HG03196 (cell line): Measurements from ENCODE around the gene PCDHGA7.
"Not testable (repeated sequence)": the region's sequence is repeated elsewhere in the genome, so short reads cannot be mapped to it uniquely, and the experiment has no call there.

Experiments used
- ATAC-seq: cut with Tn5 transposase; IDR thresholded peaks from one replicate; pipeline ENCODE4 v1.9.1; 2021; ENCODE audit not compliant: unreplicated experiment

The PCDHGA7 gene

DNA sequence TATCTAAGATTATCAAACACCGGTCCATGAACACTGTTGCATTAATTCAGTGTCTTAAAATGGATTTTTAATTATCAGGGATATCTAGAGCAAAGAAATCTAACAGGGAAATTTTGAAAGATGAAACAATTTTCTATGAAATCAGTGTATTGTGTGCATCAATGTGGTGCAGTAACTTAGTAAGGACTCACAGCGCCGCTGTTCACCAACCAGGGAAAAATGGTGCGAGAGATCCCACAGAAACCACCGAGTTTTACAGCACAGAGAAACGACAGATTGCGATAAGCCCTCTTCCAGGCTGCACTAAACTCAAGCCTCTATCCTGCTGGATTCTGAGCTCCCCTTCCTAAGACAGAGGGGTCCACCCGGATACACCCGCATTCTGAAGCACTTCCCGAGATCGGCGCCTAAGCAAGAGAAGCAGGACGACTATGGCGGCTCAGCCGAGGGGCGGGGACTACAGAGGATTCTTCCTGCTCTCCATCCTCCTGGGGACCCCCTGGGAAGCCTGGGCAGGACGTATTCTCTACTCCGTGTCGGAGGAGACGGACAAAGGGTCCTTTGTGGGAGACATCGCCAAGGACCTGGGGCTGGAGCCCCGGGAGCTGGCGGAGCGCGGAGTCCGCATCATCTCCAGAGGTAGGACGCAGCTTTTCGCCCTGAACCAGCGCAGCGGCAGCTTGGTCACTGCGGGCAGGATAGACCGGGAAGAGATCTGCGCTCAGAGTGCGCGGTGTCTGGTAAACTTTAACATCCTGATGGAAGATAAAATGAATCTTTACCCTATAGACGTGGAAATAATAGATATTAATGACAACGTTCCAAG lies at the start of gene PCDHGA7:
Gene PCDHGA7, plus strand, starts transcription at position 274 of the 826 bp plus-strand sequence. Its CDS starts 158 bp downstream, at position 432.
- ATAC-seq: no peak

DNA sequence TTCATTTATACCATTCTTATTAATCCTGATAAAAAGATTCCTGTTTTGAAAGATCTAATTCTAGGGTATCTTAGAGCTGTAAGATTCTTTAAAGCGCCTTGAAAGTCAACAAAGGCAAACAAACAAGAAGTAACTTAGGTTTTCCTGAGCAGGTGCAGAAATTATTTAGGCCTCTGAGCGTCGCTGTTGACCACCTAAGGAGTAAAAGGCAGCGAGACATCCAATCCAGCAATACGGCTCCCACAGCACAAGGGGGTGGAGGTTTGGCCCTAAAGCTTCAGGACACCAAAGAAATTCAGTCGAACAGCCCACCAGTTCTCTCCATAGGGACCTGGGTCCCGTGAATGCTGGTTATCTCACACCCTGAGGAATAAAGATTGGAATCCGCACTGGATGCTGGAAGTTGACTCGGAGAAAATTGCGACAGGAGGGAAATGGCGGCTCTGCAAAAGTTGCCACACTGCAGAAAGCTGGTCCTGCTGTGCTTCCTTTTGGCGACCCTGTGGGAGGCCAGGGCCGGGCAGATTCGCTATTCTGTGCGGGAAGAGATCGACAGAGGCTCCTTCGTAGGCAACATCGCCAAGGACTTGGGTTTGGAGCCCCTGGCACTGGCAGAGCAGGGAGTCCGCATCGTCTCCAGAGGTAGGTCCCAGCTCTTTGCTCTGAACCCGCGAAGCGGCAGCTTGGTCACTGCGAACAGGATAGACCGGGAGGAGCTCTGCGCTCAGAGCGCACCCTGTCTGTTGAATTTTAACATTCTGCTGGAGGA lies 43.8 kb upstream of the PCDHGA7 start, which contains the start of gene PCDHGA2:
Gene PCDHGA2, plus strand, starts transcription at position 223 of the 769 bp plus-strand sequence.
- ATAC-seq: no peak

DNA sequence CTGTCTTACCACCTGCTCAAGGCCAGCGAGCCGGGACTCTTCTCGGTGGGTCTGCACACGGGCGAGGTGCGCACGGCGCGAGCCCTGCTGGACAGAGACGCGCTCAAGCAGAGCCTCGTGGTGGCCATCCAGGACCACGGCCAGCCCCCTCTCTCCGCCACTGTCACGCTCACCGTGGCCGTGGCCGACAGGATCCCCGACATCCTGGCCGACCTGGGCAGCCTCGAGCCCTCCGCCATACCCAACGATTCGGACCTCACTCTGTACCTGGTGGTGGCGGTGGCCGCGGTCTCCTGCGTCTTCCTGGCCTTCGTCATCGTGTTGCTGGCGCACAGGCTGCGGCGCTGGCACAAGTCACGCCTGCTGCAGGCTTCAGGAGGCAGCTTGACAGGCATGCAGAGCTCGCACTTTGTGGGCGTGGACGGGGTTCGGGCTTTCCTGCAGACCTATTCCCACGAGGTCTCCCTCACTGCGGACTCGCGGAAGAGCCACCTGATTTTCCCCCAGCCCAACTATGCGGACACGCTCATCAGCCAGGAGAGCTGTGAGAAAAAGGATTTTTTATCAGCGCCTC lies 41.7 kb upstream of the PCDHGA7 start:
- not testable (repeated sequence) for ATAC-seq

DNA sequence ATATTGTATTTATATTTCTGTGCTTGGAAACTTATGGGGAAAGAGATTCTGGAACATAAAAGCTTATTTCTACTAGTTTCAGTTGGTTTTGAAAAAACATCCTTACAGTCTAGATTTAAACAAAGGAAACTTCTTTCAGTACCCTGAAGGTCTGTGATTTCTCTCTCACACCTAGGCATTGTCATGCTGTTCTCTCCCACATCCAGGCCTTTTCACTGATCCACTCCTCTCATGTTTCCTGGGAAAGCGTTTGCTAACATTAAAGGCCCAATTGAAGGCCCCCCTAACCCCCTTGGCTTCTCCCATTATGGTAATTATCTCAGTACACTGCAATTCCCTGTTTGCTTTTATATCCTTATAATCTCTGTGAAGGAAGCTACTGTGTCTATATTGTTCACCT lies 39.8 kb upstream of the PCDHGA7 start:
- ATAC-seq: no peak

DNA sequence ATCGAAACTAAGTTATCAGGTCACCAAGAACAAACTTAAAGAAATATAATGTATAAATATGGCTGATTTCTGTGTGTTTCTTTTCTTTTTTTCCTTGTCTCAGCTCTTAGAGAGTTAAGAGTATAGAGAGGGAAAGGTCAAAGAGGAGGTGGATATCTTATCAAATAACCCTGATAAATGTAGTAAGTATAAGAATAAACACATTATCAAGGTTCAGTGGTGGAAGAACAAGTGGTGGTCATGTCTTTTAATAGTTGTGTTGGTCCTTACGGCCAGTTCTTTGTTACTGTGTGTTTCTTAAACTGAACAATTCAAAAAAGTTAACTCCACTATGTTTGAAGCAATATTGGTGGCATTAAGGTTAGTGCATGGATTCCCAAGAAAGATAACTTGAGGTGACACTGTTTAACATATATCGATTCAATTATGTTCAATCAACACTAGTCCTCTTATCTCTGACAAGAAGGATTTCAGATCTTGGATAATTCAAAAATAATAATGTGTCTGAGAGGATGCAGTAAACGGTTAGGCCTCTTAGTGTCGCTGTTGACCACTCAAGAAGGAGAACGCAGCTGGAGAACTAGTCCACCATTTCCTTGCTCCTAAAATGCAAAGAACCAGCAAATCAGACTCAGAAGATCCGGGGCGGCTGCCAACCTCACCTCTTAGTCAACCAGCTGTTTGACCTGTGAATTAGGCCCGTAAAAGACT lies 39.1 kb upstream of the PCDHGA7 start, which contains the start of gene PCDHGA3:
Gene PCDHGA3, plus strand, starts transcription at position 588 of the 711 bp plus-strand sequence. CDS start 205 bp downstream, outside the sequence.
- ATAC-seq: no peak

DNA sequence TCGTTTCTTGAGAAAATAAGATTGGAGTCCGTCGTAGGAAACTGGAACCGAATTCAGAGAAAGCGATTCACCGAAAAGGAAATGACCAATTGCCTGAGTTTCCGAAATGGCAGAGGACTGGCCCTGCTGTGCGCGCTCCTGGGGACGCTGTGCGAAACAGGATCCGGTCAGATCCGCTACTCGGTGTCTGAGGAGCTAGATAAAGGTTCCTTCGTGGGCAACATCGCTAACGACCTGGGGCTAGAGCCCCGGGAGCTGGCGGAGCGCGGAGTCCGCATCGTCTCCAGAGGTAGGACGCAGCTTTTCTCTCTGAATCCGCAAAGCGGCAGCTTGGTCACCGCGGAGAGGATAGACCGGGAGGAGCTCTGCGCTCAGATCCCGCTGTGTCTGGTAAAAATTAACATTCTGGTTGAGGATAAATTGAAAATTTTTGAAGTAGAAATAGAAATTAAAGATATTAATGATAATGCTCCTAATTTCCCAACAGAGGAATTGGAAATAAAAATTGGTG lies 38.5 kb upstream of the PCDHGA7 start:
- no peak for ATAC-seq

DNA sequence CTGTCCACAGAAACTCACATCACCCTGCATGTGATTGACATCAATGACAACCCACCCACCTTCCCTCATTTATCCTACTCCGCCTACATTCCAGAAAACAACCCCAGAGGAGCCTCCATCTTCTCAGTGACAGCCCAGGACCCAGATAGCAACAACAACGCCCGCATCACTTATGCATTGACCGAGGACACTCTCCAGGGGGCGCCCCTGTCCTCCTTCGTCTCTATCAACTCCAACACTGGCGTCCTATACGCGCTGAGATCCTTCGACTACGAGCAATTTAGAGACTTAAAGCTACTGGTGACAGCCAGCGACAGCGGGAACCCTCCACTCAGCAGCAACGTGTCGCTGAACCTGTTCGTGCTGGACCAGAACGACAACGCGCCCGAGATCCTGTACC lies 37.2 kb upstream of the PCDHGA7 start:
- no peak for ATAC-seq

DNA sequence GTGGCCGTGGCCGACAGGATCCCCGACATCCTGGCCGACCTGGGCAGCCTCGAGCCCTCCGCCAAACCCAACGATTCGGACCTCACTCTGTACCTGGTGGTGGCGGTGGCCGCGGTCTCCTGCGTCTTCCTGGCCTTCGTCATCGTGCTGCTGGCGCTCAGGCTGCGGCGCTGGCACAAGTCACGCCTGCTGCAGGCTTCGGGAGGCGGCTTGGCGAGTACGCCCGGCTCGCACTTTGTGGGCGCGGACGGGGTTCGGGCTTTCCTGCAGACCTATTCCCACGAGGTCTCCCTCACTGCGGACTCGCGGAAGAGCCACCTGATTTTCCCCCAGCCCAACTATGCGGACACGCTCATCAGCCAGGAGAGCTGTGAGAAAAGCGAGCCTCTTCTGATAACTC lies 36.5 kb upstream of the PCDHGA7 start:
- not testable (repeated sequence) for ATAC-seq

DNA sequence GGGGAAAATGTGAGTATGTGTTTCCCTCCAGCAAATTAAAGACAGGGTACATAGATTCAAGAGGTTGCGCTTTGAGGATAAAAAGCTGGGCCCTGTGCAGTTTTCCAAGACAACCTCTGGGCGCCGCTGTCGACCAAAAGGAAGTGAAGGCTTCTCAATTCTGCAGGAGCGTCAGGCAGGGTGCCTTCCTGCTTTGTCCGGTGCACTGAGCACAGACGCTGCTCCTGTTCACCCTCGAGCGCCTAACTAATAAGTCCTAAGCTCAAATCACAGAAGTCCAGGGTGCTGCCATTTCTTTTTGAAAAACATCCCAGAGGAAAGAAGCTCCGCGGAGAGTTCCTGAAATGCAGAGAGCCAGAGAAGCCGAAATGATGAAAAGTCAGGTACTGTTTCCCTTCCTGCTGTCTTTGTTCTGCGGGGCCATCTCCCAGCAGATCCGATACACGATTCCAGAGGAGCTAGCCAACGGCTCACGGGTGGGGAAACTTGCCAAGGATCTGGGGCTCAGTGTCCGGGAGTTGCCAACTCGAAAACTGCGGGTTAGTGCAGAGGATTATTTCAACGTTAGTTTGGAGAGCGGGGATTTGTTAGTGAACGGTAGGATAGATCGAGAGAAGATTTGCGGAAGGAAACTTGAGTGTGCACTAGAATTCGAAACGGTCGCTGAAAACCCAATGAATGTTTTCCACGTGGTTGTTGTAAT lies 32.5 kb upstream of the PCDHGA7 start, which contains the start of gene PCDHGB1:
Gene PCDHGB1, plus strand, starts transcription at position 183 of the 703 bp plus-strand sequence. Its CDS starts 162 bp downstream, at position 345.
- ATAC-seq: no peak

DNA sequence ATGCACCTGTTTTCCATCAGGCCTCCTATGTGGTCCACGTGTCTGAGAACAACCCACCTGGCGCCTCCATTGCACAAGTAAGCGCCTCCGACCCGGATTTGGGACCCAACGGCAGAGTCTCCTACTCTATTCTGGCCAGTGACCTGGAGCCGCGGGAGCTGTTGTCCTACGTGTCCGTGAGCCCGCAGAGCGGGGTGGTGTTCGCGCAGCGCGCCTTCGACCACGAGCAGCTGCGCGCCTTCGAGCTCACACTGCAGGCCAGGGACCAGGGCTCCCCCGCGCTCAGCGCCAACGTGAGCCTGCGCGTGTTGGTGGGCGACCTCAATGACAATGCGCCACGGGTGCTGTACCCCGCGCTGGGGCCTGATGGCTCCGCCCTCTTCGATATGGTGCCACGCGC lies 31.0 kb upstream of the PCDHGA7 start:
- no peak for ATAC-seq

DNA sequence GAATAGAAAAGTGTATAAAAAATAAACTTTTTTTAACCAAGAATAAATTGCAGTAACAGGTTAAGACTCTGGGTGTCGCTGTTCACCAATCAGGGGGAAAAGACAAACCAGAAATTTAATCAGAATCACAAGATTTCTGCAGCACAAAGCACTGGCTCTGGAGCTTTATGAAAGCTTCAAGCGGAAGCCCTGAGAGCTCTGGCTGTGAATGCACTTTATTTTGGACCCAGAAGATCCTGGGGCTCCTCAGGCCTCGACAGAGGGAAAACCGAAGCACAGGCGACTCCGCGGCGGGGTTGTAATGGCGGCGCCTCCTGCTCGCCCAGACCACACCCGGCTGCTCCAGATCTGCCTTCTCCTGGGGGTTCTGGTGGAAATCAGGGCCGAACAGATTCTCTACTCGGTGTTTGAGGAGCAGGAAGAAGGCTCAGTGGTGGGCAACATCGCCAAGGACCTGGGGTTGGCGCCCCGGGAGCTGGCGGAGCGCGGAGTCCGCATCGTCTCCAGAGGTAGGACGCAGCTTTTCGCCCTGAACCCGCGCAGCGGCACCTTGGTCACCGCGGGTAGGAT lies 27.6 kb upstream of the PCDHGA7 start, which contains the start of gene PCDHGA4:
Gene PCDHGA4, plus strand, starts transcription at position 122 of the 570 bp plus-strand sequence. Its CDS starts 87 bp downstream, at position 209.
- no peak for ATAC-seq

DNA sequence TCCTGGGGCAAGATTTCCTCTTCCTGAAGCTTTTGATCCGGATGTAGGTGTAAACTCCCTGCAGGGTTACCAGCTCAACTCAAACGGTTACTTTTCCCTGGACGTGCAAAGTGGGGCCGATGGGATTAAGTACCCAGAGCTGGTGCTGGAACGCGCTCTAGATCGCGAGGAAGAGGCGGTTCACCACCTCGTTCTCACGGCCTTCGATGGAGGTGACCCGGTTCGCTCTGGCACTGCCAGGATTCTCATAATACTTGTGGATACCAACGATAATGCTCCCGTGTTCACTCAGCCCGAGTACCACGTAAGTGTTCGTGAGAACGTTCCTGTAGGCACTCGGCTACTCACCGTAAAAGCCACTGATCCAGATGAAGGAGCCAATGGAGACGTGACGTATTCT lies 26.9 kb upstream of the PCDHGA7 start:
- ATAC-seq: no peak

DNA sequence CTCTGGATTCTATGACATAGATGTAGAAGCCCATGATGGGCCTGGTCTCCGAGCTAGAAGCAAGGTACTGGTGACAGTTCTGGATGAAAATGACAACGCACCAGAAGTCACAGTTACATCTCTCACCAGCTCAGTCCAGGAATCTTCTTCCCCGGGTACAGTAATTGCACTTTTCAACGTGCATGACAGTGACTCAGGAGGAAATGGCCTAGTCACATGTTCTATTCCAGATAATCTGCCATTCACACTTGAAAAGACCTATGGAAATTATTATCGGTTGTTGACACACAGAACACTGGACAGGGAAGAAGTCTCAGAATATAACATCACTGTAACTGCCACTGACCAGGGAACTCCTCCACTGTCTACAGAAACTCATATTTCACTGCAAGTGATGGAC lies 26.4 kb upstream of the PCDHGA7 start:
- no peak for ATAC-seq

DNA sequence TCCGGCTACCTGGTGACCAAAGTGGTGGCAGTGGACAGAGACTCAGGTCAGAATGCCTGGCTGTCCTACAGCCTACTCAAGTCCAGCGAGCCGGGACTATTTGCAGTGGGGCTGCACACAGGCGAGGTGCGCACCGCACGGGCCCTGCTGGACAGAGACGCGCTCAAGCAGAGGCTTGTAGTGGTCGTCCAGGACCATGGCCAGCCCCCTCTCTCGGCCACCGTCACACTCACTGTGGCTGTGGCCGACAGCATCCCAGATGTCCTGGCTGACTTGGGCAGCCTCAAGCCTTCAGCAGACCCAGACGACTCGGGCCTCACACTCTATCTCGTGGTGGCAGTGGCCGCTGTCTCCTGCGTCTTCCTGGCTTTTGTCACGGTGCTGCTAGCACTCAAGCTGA lies 25.6 kb upstream of the PCDHGA7 start:
- no peak for ATAC-seq

DNA sequence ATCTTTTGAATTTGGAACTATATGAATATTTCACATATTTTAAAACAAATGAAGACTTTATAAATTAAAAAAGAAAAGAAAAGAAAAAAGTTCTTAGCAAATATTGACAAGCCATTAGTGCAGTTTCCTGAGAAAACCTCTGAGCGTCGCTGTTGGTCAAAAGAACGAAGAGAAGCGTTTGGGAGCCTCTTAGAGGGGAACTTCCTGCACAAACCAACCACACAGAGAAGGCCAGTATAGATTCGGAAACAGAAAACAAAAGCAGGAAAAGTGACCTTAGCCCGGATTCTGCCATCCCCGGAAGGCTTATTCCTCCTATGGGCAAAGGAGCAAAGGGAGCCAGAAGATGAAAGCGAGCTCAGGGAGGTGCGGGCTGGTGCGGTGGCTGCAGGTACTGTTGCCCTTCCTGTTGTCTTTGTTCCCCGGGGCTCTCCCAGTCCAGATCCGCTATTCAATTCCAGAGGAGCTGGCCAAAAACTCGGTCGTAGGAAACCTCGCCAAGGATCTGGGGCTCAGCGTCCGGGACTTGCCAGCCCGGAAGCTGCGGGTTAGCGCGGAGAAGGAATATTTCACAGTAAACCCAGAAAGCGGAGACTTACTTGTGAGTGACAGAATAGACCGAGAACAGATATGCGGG lies 22.6 kb upstream of the PCDHGA7 start, which contains the start of gene PCDHGB2:
Gene PCDHGB2, plus strand, starts transcription at position 205 of the 637 bp plus-strand sequence. Its CDS starts 142 bp downstream, at position 347.
- peak; percentile 63 for ATAC-seq

DNA sequence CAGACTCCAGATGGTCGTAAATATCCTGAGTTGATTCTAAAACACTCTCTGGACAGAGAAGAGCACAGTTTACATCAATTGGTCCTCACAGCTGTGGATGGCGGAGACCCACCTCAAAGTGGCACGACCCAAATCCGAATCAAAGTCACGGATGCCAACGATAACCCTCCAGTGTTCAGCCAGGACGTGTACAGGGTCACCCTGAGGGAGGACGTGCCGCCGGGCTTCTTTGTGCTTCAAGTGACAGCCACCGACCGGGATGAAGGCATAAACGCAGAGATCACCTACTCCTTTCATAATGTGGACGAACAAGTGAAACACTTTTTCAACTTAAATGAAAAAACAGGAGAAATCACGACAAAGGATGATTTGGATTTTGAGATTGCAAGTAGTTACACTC lies 21.9 kb upstream of the PCDHGA7 start:
- ATAC-seq: no peak

DNA sequence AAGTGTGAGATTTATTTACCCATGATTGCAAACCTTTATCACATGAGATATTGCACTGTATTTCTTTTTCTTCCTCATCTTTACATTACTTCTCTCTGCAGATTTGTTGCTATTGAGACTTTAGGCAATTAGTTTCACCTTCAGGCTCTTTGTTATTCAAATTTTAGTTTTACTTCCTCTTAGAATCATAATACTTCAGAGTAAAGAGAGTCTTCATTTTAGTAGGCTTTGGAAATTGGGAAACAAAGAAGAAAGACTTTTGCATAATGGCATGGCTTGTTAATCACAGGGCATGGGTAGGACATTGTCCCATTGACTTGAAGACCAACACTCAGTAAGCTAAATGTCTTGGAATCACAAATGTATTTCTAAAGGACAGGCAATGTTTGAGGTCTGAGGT lies 19.8 kb upstream of the PCDHGA7 start:
- no peak for ATAC-seq

DNA sequence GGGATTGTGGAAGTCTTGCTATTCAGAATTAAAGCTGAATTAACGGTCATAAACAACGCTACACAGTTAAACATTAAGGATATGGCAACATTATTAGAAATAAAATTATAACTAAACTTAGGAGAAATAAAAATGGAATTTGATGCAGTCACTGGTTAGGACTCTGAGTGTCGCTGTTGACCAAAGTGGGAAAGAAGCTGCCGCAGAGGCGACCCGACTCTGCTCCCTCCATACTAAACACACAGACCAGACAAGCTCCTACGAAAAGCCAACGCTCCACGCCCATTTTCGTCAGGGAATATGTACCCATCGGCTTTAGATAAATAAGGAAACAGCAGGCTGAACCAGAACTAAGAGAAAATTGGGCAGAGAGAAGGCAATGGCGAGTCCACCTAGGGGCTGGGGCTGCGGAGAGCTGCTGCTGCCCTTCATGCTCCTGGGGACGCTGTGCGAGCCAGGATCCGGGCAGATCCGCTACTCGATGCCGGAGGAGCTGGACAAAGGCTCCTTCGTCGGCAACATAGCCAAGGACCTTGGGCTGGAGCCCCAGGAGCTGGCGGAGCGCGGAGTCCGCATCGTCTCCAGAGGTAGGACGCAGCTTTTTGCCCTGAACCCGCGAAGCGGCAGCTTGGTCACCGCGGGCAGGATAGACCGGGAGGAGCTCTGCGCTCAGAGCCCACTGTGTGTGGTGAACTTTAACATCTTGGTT lies 18.4 kb upstream of the PCDHGA7 start, which contains the start of gene PCDHGA5:
Gene PCDHGA5, plus strand, starts transcription at position 211 of the 709 bp plus-strand sequence. Its CDS starts 169 bp downstream, at position 380.
- no peak for ATAC-seq
